ENCODE results near the gene GOLGA6A.
"Not testable (repeated sequence)": the region's sequence is repeated elsewhere in the genome, so short reads cannot be mapped to it uniquely, and the experiment has no call there.

Gene GOLGA6A

DNA sequence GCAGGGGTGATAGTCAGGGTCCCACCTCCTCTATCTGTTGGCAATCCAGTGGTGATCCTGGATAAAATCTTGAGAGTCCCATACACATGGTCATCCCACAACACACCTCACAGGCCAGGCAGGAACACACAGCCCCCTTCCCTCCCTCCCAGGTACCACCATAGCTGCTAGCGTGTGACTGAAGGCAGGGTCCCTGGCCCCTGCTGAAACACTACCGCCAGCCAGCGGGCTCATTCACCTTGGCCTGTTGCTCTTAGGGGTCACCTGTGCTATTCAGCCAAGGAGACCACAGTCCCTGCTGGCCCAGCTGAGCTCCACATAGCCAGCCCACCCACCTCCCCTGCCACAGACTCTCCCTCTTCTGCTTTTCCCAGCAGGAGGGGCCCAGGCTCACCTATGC is 18.2 kb downstream of the GOLGA6A start:
- not testable (repeated sequence) for FAIRE-seq; DNase-seq (ENCODE audit: insufficient read length, low spot score)

DNA sequence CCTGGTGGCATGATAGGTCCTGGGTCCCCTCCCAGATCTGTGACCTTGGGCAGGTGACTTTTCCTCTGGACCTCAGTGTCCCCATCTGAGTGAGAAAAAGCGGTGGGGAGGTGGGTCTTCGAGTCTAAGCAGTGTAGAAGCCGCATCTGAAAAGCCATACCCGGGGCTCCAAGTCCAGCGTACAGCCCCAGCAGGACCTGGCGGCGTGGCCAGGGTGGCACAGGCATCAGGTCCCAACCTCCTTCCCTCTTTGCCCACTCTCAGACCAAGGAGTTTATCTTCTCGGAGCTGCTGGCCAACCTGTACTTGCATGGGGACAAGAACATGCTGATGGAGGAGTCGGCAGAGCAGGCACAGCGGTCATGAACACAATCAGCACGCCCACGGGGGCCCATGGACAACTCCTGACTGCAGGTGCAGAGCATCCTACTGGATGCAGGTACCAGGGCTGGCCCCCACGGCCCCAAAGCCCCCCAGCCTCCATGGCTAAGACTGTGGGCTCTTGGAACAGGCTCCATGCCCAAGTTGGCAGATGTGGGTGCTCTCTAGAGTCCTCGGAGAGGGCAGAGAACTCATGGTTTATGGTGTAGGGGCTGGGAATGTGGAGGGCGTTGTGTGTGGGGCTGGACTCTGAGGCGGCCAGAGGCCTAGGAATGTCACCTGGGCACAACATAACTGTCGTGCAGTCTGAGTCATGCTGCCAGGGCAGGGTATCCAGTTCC is 18.8 kb downstream of the GOLGA6A start:
- DNase-seq (ENCODE audit: insufficient read length, low spot score); FAIRE-seq: not testable (repeated sequence)

DNA sequence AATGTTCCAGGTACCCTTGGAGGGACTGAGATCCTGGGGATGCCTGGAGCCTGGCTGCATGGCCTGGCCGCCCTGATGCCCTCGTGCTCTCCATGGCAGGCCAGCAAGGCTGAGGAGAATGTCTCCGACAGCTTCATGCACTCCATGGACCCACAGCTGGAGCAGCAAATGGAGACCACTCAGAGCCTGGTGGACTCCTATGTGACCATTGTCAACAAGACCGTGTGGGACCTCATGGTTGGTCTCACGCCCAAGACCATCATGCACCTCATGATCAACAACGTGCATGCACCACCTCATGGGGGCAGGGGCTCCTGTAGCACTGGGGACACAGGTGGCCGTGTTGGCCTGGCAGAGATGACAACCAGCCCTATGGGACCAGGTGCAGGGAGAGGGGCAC is 19.7 kb downstream of the GOLGA6A start:
- no peak for TF ChIP-seq POLR2A (IDR thresholded peaks at IDR 0.05; ENCODE audit: low read depth, low read length)
- DNase-seq (ENCODE audit: insufficient read length, low spot score) (no peak), FAIRE-seq (no peak)

DNA sequence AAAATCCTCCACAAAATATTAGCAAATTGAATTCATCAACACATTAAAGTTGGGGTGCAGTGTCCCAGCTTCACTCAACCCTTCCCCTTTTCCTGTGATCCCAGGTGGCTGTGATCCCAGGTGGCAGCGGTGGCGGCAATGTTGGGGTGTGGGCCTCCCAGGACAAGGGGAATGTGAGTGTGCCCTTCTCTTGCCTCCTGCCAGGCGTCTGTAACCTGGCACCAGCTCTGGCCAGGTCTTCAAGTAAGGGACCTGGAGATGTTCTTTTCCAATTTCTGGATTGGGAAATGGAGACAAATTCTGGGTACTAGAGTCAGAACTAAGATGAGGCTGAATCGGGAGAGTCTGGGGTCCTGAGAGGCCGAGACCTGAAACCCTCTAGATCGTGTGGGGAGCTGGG is 20.1 kb downstream of the GOLGA6A start:
- FAIRE-seq (no peak), DNase-seq (ENCODE audit: insufficient read length, low spot score) (no peak)
- no peak for TF ChIP-seq POLR2A (IDR thresholded peaks at IDR 0.05; ENCODE audit: low read depth, low read length)

DNA sequence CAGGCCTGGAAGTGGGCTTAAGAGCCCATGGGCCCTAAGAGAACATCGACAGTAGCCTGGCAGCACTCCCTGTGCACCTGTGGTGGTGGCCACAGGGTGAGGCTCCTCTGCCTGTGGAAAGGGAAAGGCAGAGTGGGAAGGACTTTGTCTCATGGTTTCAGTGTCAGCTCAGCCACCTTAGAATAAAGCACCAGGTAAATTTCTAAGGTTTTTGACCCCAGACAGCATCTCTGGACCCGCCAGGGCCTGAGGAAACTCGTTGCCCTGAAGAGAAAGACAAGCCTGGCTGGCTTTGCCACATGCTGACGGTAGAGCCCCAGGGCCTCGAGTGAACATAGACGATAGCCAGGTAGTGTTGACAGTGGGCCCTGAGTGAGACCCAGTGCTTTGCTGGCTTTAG is 22.1 kb downstream of the GOLGA6A start:
- TF ChIP-seq POLR2A (IDR thresholded peaks at IDR 0.05; ENCODE audit: low read depth, low read length) = no peak
- FAIRE-seq (no peak), DNase-seq (ENCODE audit: insufficient read length, low spot score) (no peak)

- FAIRE-seq; DNase-seq (ENCODE audit: insufficient read length, low spot score): not testable (repeated sequence)
Measured at GRCh38 chr15:74059050-74059833, 23.1 kb downstream of the GOLGA6A start.

- not testable (repeated sequence) for FAIRE-seq; DNase-seq (ENCODE audit: insufficient read length, low spot score)
Measured at GRCh38 chr15:74056330-74056729, 26.0 kb downstream of the GOLGA6A start.

DNA sequence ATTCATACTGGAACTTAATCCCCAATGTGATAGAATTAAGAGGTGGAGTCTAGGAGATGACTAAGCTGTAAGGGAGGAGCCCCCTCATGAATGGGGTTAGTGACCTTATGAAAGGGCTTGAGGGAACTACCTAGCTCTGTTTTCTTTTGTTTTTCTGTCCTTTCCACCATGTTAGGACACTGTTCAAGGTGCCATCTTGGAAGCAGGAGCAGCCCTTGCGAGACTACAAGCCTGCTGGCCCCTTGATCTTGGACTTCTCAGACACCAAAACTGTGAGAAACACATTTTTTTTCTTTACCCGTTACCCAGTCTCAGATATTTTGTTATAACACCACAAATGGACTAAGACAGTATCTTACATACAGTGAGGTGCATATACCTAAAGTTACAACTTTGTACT is 26.5 kb downstream of the GOLGA6A start:
- no peak for TF ChIP-seq POLR2A (IDR thresholded peaks at IDR 0.05; ENCODE audit: low read depth, low read length)
- no peak for FAIRE-seq
- DNase-seq (ENCODE audit: insufficient read length, low spot score) = no peak

GRCh38 chr15:74053941-74054529 is 28.3 kb downstream of the GOLGA6A start:
- TF ChIP-seq POLR2A (IDR thresholded peaks at IDR 0.05; ENCODE audit: low read depth, low read length) = no peak
- peak; percentile 45 for DNase-seq (ENCODE audit: insufficient read length, low spot score)
- no peak for FAIRE-seq

- no peak for TF ChIP-seq POLR2A (IDR thresholded peaks at IDR 0.05; ENCODE audit: low read depth, low read length)
- no peak for FAIRE-seq
- no peak for DNase-seq (ENCODE audit: insufficient read length, low spot score)
Measured at GRCh38 chr15:74053517-74053916, 28.8 kb downstream of the GOLGA6A start.

DNA sequence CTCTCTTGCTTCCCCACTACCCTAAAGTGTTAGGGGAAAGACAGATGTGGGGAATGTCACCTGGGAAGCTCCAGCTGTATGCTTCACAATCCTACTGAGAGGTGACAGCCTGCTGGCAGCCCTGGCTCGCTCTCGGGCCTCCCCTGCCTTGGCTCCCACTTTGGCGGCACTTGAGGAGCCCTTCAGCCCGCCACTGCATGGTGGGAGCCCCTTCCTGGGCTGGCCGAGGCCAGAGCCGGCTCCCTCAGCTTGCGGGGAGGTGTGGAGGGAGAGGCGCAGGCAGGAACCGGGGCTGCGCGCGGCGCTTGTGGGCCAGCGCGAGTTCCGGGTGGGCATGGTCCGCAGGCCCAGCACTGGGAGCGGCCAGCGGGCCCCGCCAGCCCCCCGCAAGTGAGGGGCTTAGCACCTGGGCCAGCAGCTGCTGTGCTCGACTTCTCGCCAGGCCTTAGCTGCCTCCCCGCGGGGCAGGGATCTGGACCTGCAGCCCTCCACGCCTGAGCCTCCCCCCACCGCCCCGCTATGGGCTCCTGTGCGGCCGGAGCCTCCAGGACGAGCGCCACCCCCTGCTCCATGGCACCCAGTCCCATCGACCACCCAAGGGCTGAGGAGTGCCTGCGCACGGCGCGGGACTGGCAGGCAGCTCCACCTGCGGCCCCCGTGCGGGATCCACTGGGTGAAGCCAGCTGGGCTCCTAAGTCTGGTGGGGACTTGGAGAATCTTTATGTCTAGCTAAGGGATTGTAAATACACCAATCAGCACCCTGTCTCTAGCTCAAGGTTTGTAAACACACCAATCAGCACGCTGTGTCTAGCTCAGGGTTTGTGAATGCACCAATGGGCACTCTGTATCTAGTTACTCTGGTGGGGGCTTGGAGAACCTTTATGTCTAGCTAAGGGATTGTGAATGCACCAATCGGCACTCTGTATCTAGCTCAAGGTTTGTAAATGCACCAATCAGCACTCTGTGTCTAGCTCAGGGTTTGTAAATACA is 29.8 kb downstream of the GOLGA6A start:
- FAIRE-seq = not testable (repeated sequence)

GRCh38 chr15:74050556-74051234 is 31.7 kb downstream of the GOLGA6A start:
- no peak for DNase-seq (ENCODE audit: insufficient read length, low spot score)

More for the DNA sequence above, 29.8 kb downstream of the GOLGA6A start:
- not testable (repeated sequence) for DNase-seq (ENCODE audit: insufficient read length, low spot score)

DNA sequence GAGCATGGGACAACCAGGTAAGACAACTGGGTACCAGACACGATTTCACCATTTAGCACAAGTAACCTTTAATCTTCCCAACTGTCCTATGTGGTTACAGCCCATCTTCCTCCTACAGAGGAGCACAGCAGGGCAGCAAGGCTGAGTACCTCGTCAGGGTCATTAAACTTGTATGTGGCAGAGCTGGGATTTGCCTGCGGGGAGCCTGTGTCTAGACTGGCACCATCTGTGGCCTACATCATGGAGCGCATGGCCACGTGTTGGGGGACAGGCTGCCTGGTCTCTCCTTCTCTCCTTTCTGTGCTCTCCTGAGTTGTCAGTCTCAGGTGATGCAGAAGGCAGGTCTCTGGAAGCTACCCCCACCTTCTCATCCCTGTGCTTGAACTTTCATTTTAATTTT is 32.2 kb downstream of the GOLGA6A start:
- FAIRE-seq (no peak), DNase-seq (ENCODE audit: insufficient read length, low spot score) (no peak)
- TF ChIP-seq POLR2A (IDR thresholded peaks at IDR 0.05; ENCODE audit: low read depth, low read length) = no peak

More at GRCh38 chr15:74050556-74051234, 31.7 kb downstream of the GOLGA6A start:
- FAIRE-seq = no peak
- no peak for TF ChIP-seq POLR2A (IDR thresholded peaks at IDR 0.05; ENCODE audit: low read depth, low read length)
